GM10266 (cell line): ENCODE measurements around the gene ATAD3A.

Experiments
- DNase-seq: peaks from one replicate; pipeline ENCODE4 v3.0.0; 2012; ENCODE audit errors: extremely low spot score
- TF ChIP-seq, protein P1 (sequence below): IDR thresholded peaks from 2 replicates; pipeline ENCODE4 v1.5.1; 2012; ENCODE audit warnings: mild to moderate bottlenecking, low read depth; ENCODE audit not compliant: control insufficient read depth, insufficient read depth; ENCODE audit errors: missing control alignments

Gene ATAD3A

DNA sequence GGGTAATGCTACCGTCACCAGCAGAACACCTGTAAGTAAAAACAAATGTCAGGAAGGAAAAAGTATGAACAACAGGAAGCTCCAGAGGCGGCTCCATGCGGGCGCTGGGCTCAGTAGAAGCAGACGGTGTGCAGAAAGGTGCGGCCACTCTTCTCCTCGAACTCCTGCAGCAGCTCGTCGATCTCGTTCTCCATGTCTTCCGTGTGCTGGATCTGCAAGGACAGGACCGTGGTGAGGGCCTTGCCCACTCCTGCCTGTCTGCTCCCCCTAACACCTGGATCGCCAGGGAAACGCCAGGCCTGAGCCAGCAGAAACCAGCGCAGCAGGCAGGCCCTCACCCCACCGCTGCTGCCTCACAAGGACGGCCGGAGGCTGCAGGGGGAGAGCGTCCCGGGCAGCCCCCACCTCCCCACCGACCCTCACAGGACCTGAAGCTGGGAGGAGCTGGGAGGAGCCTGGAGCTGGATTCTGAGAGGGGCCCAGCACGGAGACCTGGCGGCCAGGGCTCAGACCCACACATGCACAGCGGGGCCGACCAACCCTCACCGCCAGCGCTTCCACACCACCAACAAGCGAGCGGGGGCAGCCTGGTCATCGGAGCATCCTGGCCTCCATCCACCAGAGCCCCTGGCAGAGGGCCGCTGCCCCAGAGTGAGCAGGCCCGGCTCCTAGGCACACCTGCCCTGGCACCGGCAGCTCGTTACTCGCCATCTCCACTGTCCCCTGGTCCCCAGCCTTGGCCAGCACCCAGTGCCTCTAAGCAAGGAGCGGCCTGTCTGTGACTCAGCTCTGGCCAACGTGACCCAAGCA is 30.2 kb downstream of the ATAD3A start:
- DNase-seq = no peak
- TF ChIP-seq, protein P1, sequence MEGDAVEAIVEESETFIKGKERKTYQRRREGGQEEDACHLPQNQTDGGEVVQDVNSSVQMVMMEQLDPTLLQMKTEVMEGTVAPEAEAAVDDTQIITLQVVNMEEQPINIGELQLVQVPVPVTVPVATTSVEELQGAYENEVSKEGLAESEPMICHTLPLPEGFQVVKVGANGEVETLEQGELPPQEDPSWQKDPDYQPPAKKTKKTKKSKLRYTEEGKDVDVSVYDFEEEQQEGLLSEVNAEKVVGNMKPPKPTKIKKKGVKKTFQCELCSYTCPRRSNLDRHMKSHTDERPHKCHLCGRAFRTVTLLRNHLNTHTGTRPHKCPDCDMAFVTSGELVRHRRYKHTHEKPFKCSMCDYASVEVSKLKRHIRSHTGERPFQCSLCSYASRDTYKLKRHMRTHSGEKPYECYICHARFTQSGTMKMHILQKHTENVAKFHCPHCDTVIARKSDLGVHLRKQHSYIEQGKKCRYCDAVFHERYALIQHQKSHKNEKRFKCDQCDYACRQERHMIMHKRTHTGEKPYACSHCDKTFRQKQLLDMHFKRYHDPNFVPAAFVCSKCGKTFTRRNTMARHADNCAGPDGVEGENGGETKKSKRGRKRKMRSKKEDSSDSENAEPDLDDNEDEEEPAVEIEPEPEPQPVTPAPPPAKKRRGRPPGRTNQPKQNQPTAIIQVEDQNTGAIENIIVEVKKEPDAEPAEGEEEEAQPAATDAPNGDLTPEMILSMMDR = no peak

DNA sequence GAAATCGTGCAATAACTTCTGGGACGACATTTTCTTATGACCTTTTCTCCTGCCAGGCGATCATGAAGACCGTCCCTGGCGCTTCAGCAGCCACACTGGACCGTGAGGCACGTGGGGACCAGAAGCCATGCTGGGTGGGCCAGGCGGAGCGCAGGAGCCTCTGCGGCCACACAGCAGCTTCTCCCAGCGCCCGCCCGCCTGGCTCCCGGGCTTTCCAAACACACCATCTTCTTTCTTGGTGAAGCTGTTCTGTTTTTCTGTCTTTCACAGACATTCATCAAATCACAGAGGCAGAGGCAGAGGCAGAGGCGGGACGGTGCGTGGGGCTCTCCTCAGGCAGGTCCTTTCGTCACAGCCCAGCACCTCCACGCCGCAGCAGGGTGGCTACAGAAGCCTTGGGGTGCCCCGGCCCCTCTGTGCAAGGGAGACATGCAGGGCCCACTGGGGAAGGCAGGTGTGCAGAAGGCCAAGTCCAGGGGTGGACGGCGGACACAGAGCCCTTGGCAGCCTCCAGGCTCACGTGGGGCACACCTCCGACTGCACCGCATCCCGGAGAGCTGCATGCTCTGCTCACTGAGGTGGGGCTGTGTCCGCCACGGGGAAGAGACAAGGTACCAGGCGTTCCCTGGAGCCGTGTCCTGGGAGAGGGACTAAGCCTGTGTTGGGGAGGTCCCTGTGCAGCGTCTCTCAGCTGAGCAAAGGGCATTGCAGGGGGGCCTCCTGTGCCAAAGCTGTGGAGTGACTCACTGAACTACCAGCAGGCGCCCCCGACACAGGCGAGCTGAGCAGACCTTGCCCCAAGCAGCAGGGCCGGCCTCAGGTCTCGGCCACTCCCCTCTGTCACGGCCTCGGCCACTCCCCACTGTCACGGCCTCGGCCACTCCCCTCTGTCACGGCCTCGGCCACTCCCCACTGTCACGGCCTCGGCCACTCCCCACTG is 31.1 kb downstream of the ATAD3A start:
- DNase-seq = no peak
- TF ChIP-seq, protein P1 = no peak

DNA sequence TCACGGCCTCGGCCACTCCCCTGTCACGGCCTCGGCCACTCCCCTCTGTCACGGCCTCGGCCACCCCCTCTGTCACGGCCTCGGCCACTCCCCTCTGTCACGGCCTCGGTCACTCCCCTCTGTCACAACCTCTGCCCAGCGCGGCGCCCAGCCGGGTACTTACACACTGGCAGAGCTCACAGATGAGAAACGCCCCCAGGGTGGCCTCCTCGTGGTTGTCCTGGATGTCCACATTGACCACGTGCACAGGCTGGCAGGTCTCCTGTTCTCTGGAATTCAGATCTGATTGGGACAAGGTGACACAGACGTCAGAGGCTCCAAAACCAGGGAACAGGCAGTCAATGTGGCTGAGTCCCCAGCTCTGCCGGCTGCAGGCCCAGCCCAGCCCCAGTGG is 31.7 kb downstream of the ATAD3A start:
- no peak for DNase-seq
- TF ChIP-seq, protein P1 = no peak

DNA sequence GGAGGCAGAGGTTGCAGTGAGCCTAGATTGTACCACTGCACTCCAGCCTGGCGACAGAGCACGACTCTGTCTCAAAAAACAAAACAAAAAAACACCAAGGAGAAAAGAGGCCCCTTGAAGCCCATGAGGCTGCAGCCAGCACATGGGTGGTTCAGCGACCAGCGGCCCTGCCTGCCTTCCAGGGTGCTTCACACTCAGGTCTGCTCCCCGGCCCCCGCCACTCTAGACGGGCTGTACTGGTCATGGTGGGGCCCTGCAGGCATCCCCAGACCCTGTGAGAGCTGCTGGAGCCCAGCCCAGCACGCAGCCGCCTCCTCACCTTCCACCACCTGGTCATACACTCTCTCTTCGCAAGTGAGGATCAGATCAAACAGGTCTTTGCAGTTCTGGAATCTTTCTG is 32.6 kb downstream of the ATAD3A start:
- DNase-seq = no peak

DNA sequence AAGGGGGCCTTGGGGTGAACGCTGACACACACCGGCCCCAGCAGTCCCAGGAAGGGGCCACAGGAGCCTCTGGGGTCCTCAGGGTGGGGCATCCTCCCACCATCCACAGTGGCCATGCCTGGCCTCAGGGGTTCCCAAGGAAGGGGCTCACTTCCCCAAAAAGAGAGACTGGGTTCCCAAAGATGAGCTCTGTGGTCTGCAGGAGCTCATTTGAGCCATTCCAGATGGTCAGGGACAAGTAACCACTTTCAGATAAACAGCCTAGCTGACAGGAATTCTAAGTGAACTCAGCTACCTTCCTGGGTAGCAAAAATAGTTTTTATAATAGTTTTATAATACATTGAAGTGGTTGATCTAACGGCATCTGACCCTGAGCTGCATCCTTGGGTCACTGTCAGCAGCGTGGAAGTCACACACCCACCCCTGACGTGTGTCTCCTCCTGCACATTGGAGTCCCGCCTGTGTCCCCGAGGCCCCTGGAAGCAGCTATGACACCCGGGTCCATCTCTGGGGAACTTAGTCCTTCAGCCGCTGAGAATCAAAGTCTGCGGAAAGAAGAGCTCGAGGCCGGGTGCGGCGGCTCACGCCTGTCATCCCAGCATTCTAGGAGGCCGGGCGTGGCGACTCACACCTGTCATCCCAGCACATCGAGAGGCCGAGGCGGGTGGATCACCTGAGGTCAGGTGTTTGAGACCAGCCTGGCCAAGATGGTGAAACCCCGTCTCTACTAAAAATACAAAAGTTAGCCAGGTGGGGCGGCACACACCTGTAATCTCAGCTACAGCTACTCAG is 34.2 kb downstream of the ATAD3A start:
- TF ChIP-seq, protein P1 = no peak
- DNase-seq = no peak

More for the DNA sequence above, 32.6 kb downstream of the ATAD3A start:
- TF ChIP-seq, protein P1 = no peak

DNA sequence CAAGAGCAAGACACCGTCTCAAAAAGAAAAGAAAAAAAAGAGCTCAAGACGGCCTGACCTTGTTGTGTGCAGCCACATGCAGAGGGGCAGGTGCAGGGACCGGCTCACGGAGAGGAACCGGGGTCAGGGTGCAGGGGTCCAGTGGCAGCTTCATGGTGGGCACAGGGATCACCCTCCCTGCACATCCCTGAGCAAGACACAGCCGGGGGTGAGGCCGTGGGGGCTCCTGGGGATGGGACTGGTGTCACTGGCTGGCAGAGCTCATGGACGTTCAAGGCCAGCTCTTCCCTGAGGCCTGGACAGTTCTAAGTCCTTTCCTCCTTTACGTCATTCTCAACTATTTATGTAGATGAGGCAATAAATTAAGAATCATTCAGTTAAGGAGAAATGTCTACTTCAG is 35.0 kb downstream of the ATAD3A start:
- TF ChIP-seq, protein P1 = no peak
- no peak for DNase-seq
